ENCODE measurements around the gene FRYL.

FRYL gene

GRCh38 chr4:48633657-48634056, 146.4 kb downstream of the FRYL start:
- TF ChIP-seq CTCF (conservative IDR thresholded peaks at IDR 0.05; ENCODE audit: control insufficient read depth, insufficient read depth, low read depth, low read length) = no peak

GRCh38 chr4:48629458-48629857, 150.6 kb downstream of the FRYL start:
- TF ChIP-seq CTCF (conservative IDR thresholded peaks at IDR 0.05; ENCODE audit: control insufficient read depth, insufficient read depth, low read depth, low read length) = no peak
- DNase-seq (ENCODE audit: low read depth) = no peak
- H3K4me3 ChIP-seq (ENCODE audit: control insufficient read depth, low read depth, low read length) = no peak overlapping the region

More at GRCh38 chr4:48633657-48634056, 146.4 kb downstream of the FRYL start:
- H3K4me3 ChIP-seq (ENCODE audit: control insufficient read depth, low read depth, low read length) = no peak overlapping the region
- no peak for DNase-seq (ENCODE audit: low read depth)

GRCh38 chr4:48623182-48623780, 156.8 kb downstream of the FRYL start:
- no peak for DNase-seq (ENCODE audit: low read depth)
- TF ChIP-seq CTCF (conservative IDR thresholded peaks at IDR 0.05; ENCODE audit: control insufficient read depth, insufficient read depth, low read depth, low read length) = no peak
- no peak overlapping the region for H3K4me3 ChIP-seq (ENCODE audit: control insufficient read depth, low read depth, low read length)

GRCh38 chr4:48620831-48621230, 159.2 kb downstream of the FRYL start:
- TF ChIP-seq CTCF (conservative IDR thresholded peaks at IDR 0.05; ENCODE audit: control insufficient read depth, insufficient read depth, low read depth, low read length) = no peak
- DNase-seq (ENCODE audit: low read depth) = no peak
- H3K4me3 ChIP-seq (ENCODE audit: control insufficient read depth, low read depth, low read length) = no peak overlapping the region

GRCh38 chr4:48620093-48620492, 160.0 kb downstream of the FRYL start:
- no peak for DNase-seq (ENCODE audit: low read depth)
- TF ChIP-seq CTCF (conservative IDR thresholded peaks at IDR 0.05; ENCODE audit: control insufficient read depth, insufficient read depth, low read depth, low read length) = no peak
- no peak overlapping the region for H3K4me3 ChIP-seq (ENCODE audit: control insufficient read depth, low read depth, low read length)

- DNase-seq (ENCODE audit: low read depth) = no peak
- no peak overlapping the region for H3K4me3 ChIP-seq (ENCODE audit: control insufficient read depth, low read depth, low read length)
- no peak for TF ChIP-seq CTCF (conservative IDR thresholded peaks at IDR 0.05; ENCODE audit: control insufficient read depth, insufficient read depth, low read depth, low read length)
Observed at GRCh38 chr4:48604527-48604926, 175.6 kb downstream of the FRYL start.

- TF ChIP-seq CTCF (conservative IDR thresholded peaks at IDR 0.05; ENCODE audit: control insufficient read depth, insufficient read depth, low read depth, low read length) = no peak
- H3K4me3 ChIP-seq (ENCODE audit: control insufficient read depth, low read depth, low read length) = no peak overlapping the region
- DNase-seq (ENCODE audit: low read depth) = no peak
Observed at GRCh38 chr4:48604041-48604440, 176.0 kb downstream of the FRYL start.

Measured in fibroblast of mammary gland (primary cell).